Endothelial cell of umbilical vein (primary cell): Measurements from ENCODE around the gene CASKIN2. TPM values are rescaled to one million over a fixed set of nuclear protein-coding genes. Genes with fewer than 3 reads are reported as not detected.

Experiments used
- BruUV-seq: library from RNA; stranded (reverse); fragments of 400-500 nt; replicated peaks from 2 replicates; lab custom pipeline; 2021; lab: Mats Ljungman, UMichigan
- CTCF ChIA-PET: fragments of 300-600, 350-600 bp; sonication (Branson Sonifier 250); formaldehyde crosslinking; loops from one replicate; lab custom pipeline; 2021; ENCODE audit warnings: antibody characterized with exemption, inconsistent platforms; lab: Charles Lee
- POLR2A ChIA-PET: fragments of 300-600, 350-600 bp; sonication (Branson Sonifier 250); formaldehyde crosslinking; loops from one replicate; lab custom pipeline; 2021; ENCODE audit warnings: antibody characterized with exemption, inconsistent platforms; lab: Charles Lee
- DNase-seq: peaks from one replicate; pipeline ENCODE4 v3.0.0-alpha.2; 2011; ENCODE audit warnings: low read depth, low spot score
- FAIRE-seq: peaks from 2 replicates; lab custom pipeline; 2011; peaks lifted over from hg19 to GRCh38; lab: Jason Lieb, UNC
- H2AFZ ChIP-seq: 2 replicates; pipeline ENCODE4 v1.6.0; 2012; ENCODE audit warnings: low read depth, low read length, control low read depth, inconsistent platforms
- H3K27ac ChIP-seq: 2 replicates; pipeline ENCODE4 v1.5.1; 2011; ENCODE audit warnings: low read depth, mild to moderate bottlenecking, control low read depth, low read length, moderate library complexity; ENCODE audit not compliant: insufficient read depth
- H3K27me3 ChIP-seq, 2 experiments: 2 replicates each; pipeline versions ENCODE4 v1.6.0 to v1.6.1; 2011; ENCODE audit warnings: low read length in 2 of 2, mixed read lengths in 1 of 2; ENCODE audit not compliant: control insufficient read depth in 2 of 2, insufficient read depth in 2 of 2
- H3K36me3 ChIP-seq, 2 experiments: 2 replicates in 1 of 2; 3 replicates in 1 of 2; pipeline ENCODE4 v1.5.1; 2011; ENCODE audit warnings: low read length in 2 of 2, mild to moderate bottlenecking in 1 of 2, moderate library complexity in 1 of 2; ENCODE audit not compliant: control insufficient read depth in 2 of 2, insufficient read depth in 2 of 2; ENCODE audit errors: extremely low read depth in 1 of 2
- H3K4me1 ChIP-seq: 3 replicates; pipeline ENCODE4 v1.5.1; 2011; ENCODE audit warnings: mild to moderate bottlenecking, low read length; ENCODE audit not compliant: control insufficient read depth, insufficient read depth; ENCODE audit errors: extremely low read depth
- H3K4me2 ChIP-seq: 2 replicates; pipeline ENCODE4 v1.6.1; 2011; ENCODE audit warnings: low read length, control low read depth, mixed read lengths; ENCODE audit not compliant: insufficient read depth
- H3K4me3 ChIP-seq, 3 experiments: fragments of 200-600 bp in 1 of 3; sonication (generic), shearing (Covaris generic) in 1 of 3; replicated peaks in 1 of 3; 2 replicates each; pipeline ENCODE4 v1.5.1; 2011 to 2016; ENCODE audit warnings: control low read depth in 3 of 3, low read length in 3 of 3, mild to moderate bottlenecking in 2 of 3, inconsistent platforms in 1 of 3, low read depth in 1 of 3, moderate library complexity in 1 of 3; ENCODE audit not compliant: insufficient read depth in 1 of 3
- H3K79me2 ChIP-seq: 2 replicates; pipeline ENCODE4 v1.6.0; 2012; ENCODE audit warnings: low read length, inconsistent platforms; ENCODE audit not compliant: control insufficient read depth, insufficient read depth
- H3K9ac ChIP-seq: replicated peaks from 2 replicates; pipeline ENCODE3; 2011; ENCODE audit warnings: low read length, control low read depth; ENCODE audit not compliant: insufficient read depth; ENCODE audit errors: extremely low read depth
- H3K9me1 ChIP-seq: replicated peaks from 3 replicates; pipeline ENCODE4 v1.6.0; 2011; ENCODE audit warnings: mild to moderate bottlenecking, low read length; ENCODE audit not compliant: control insufficient read depth, insufficient read depth; ENCODE audit errors: extremely low read depth
- H3K9me3 ChIP-seq: replicated peaks from 2 replicates; pipeline ENCODE4 v1.5.1; 2012; ENCODE audit warnings: low read length, inconsistent platforms; ENCODE audit not compliant: control insufficient read depth, insufficient read depth
- H4K20me1 ChIP-seq: replicated peaks from 2 replicates; pipeline ENCODE3; 2011; ENCODE audit warnings: mild to moderate bottlenecking, low read length; ENCODE audit not compliant: control insufficient read depth, insufficient read depth; ENCODE audit errors: extremely low read depth
- CTCF ChIP-seq, 2 donors: IDR thresholded peaks; 1 replicate in 1 of 2; 2 replicates in 1 of 2; pipeline ENCODE4 v1.5.1; 2011; ENCODE audit warnings: low read length in 2 of 2, mild to moderate bottlenecking in 2 of 2, moderate library complexity in 2 of 2, control low read depth in 1 of 2, inconsistent platforms in 1 of 2, low read depth in 1 of 2; ENCODE audit not compliant: insufficient read depth in 1 of 2; ENCODE audit errors: extremely low read depth in 1 of 2
- EZH2 ChIP-seq: IDR thresholded peaks from 2 replicates; pipeline ENCODE4 v1.6.1; 2012; ENCODE audit warnings: borderline replicate concordance, low read depth, mild to moderate bottlenecking, moderate library complexity, low read length, inconsistent platforms; ENCODE audit not compliant: severe bottlenecking
- FOS ChIP-seq: IDR thresholded peaks from 2 replicates; pipeline ENCODE4 v1.6.1; 2011; ENCODE audit warnings: mild to moderate bottlenecking, low read length, moderate library complexity, borderline replicate concordance; ENCODE audit not compliant: insufficient read depth
- JUN ChIP-seq: IDR thresholded peaks from 2 replicates; pipeline ENCODE4 v1.6.1; 2011; ENCODE audit warnings: borderline replicate concordance, low read depth; ENCODE audit not compliant: insufficient read length, insufficient read depth
- MAX ChIP-seq: IDR thresholded peaks from 2 replicates; pipeline ENCODE4 v1.6.1; 2011; ENCODE audit not compliant: insufficient read depth, insufficient read length
- MYC ChIP-seq: IDR thresholded peaks from one replicate; pipeline ENCODE4 v1.6.1; 2011; ENCODE audit warnings: mild to moderate bottlenecking, low read depth, low read length
- POLR2A ChIP-seq: IDR thresholded peaks from 2 replicates; pipeline ENCODE4 v1.6.1; 2012; ENCODE audit warnings: low read depth, mild to moderate bottlenecking, control low read depth, low read length
- POLR2AphosphoS5 ChIP-seq: IDR thresholded peaks from 2 replicates; pipeline ENCODE4 v1.6.1; 2012; ENCODE audit warnings: low read depth, mild to moderate bottlenecking, control low read depth, low read length, moderate library complexity; ENCODE audit not compliant: insufficient read depth
- dilution Hi-C: fragments of 300-500 bp; cut with MboI; formaldehyde crosslinking; loops from one replicate; pipeline ENCODE4 v1.15.0; 2019; ENCODE audit warnings: low sequenced_read_pairs; ENCODE audit not compliant: extremely low pct_ligation_motif_present
- intact Hi-C: fragments of 100-400 bp; cut with micrococcal nuclease; formaldehyde crosslinking; loops from one replicate; pipeline ENCODE4 v1.10.0; 2022
- polyA plus RNA-seq, 4 experiments: library from polyadenylated mRNA; depleted of rRNA in 3 of 4; stranded (reverse) in 3 of 4; unstranded in 1 of 4; fragments of >200 nt; gene quantifications; 2 replicates each; pipeline versions ENCODE4 v1.2.1 to v1.2.3, GENCODE V29; 2011 to 2012; ENCODE audit warnings: missing spikeins in 1 of 4
- total RNA-seq: library from RNA; stranded (reverse); gene quantifications from 2 replicates; pipeline ENCODE4 v1.2.3, GENCODE V29; 2021

The CASKIN2 gene
- total and polyA plus RNA-seq, 2 donors (not counting 3 experiments of a cell fraction or from before 2014, with no cell fraction given): 13.0 to 37.6 TPM

- no peak for FAIRE-seq
- H3K27ac ChIP-seq: no peak overlapping the region
- no peaks in the 10 kb centered on the region for H4K20me1 ChIP-seq
- no peak overlapping the region for H3K4me2 ChIP-seq
- no peak overlapping the region for H2AFZ ChIP-seq
- no peak overlapping the region for H3K9ac ChIP-seq
- no peaks in the 10 kb centered on the region for H3K4me1 ChIP-seq
- H3K4me3 ChIP-seq: no peak overlapping the region
- TF ChIP-seq POLR2AphosphoS5: no peak
- no peak for TF ChIP-seq CTCF (IDR thresholded peaks at IDR 0.05; ENCODE audit: extremely low read depth in 1 of 2, insufficient read depth in 1 of 2, low read depth in 1 of 2, low read length in 2 of 2)
- TF ChIP-seq POLR2A: no peak
- no peak for TF ChIP-seq JUN
- TF ChIP-seq MYC: no peak
- no peak for TF ChIP-seq FOS
- TF ChIP-seq EZH2: no peak
- TF ChIP-seq MAX: no peak
- H3K9me3 ChIP-seq: no peaks in the 10 kb centered on the region
- H3K9me1 ChIP-seq: no peaks in the 10 kb centered on the region
- no peak for DNase-seq
- H3K27me3 ChIP-seq: no peaks in the 10 kb centered on the region
- POLR2A ChIA-PET: no interaction called here
- CTCF ChIA-PET: interaction anchor here (1.3 kb wide), 1 partner anchor 30 kb away, joined by 3 read pairs; no protein-coding TSS in a partner anchor
- dilution Hi-C loops (no loop called here), intact Hi-C loops (no loop called here)
- BruUV-seq: no TSS peak
- H3K79me2 ChIP-seq: no peaks in the 10 kb centered on the region
- H3K36me3 ChIP-seq: no peaks in the 10 kb centered on the region
Measured at GRCh38 chr17:75557852-75558665, 42.7 kb upstream of the CASKIN2 start.
